ENCODE data around the gene HID1. TPM values are rescaled to one million over a fixed set of nuclear protein-coding genes. Genes with fewer than 3 reads are reported as not detected.
"Not testable (repeated sequence)": the region's sequence is repeated elsewhere in the genome, so short reads cannot be mapped to it uniquely, and the experiment has no call there.

Gene HID1
- total RNA-seq, 1 donor from 2014 or later: 28.5 TPM

- Histone ChIP-seq H3K4me3 (ENCODE audit: low read depth, low read length) (no peak overlapping the region), H3K36me3 (ENCODE audit: control insufficient read depth, insufficient read depth, low read length) (no peaks in the 10 kb centered on the region), H3K27me3 (ENCODE audit: control insufficient read depth, insufficient read depth, low read length) (no peaks in the 10 kb centered on the region)
- no peak for TF ChIP-seq CTCF (IDR thresholded peaks at IDR 0.05; ENCODE audit: insufficient read depth, low read length, poor library complexity, severe bottlenecking)
- no peak for DNase-seq (ENCODE audit: low read depth)
Observed at GRCh38 chr17:75008373-75008772, 35.8 kb upstream of the HID1 start.

GRCh38 chr17:75006653-75007052 is 34.1 kb upstream of the HID1 start:
- Histone ChIP-seq H3K36me3 (ENCODE audit: control insufficient read depth, insufficient read depth, low read length) (no peaks in the 10 kb centered on the region), H3K27me3 (ENCODE audit: control insufficient read depth, insufficient read depth, low read length) (no peaks in the 10 kb centered on the region), H3K4me3 (ENCODE audit: low read depth, low read length) (no peak overlapping the region)
- TF ChIP-seq CTCF (IDR thresholded peaks at IDR 0.05; ENCODE audit: insufficient read depth, low read length, poor library complexity, severe bottlenecking): no peak
- no peak for DNase-seq (ENCODE audit: low read depth)

- H3K4me3 ChIP-seq (ENCODE audit: low read depth, low read length); H3K36me3 ChIP-seq (ENCODE audit: control insufficient read depth, insufficient read depth, low read length); DNase-seq (ENCODE audit: low read depth); H3K27me3 ChIP-seq (ENCODE audit: control insufficient read depth, insufficient read depth, low read length): not testable (repeated sequence)
Observed at GRCh38 chr17:75006084-75006483, 33.5 kb upstream of the HID1 start.

GRCh38 chr17:75005291-75005690 is 32.7 kb upstream of the HID1 start:
- TF ChIP-seq CTCF (IDR thresholded peaks at IDR 0.05; ENCODE audit: insufficient read depth, low read length, poor library complexity, severe bottlenecking): no peak
- Histone ChIP-seq H3K4me3 (ENCODE audit: low read depth, low read length) (no peak overlapping the region), H3K36me3 (ENCODE audit: control insufficient read depth, insufficient read depth, low read length) (no peaks in the 10 kb centered on the region), H3K27me3 (ENCODE audit: control insufficient read depth, insufficient read depth, low read length) (no peaks in the 10 kb centered on the region)
- no peak for DNase-seq (ENCODE audit: low read depth)

GRCh38 chr17:75004371-75004770 is 31.8 kb upstream of the HID1 start:
- Histone ChIP-seq H3K27me3 (ENCODE audit: control insufficient read depth, insufficient read depth, low read length) (no peaks in the 10 kb centered on the region), H3K36me3 (ENCODE audit: control insufficient read depth, insufficient read depth, low read length) (no peaks in the 10 kb centered on the region), H3K4me3 (ENCODE audit: low read depth, low read length) (no peak overlapping the region)
- no peak for DNase-seq (ENCODE audit: low read depth)
- no peak for TF ChIP-seq CTCF (IDR thresholded peaks at IDR 0.05; ENCODE audit: insufficient read depth, low read length, poor library complexity, severe bottlenecking)

GRCh38 chr17:75003957-75004355 is 31.4 kb upstream of the HID1 start:
- H3K36me3 ChIP-seq (ENCODE audit: control insufficient read depth, insufficient read depth, low read length): no peaks in the 10 kb centered on the region
- TF ChIP-seq CTCF (IDR thresholded peaks at IDR 0.05; ENCODE audit: insufficient read depth, low read length, poor library complexity, severe bottlenecking): no peak
- no peaks in the 10 kb centered on the region for H3K27me3 ChIP-seq (ENCODE audit: control insufficient read depth, insufficient read depth, low read length)
- H3K4me3 ChIP-seq (ENCODE audit: low read depth, low read length): no peak overlapping the region
- no peak for DNase-seq (ENCODE audit: low read depth)
